ENCODE measurements around the gene FAM131B. TPM values are rescaled to one million over a fixed set of nuclear protein-coding genes. Genes with fewer than 3 reads are reported as not detected.

FAM131B gene
- total and polyA plus RNA-seq, 2 of the 8 experiments (the other 6 are each of a cell fraction or from before 2014, with no cell fraction given): 23.1 to 38.2 TPM

DNA sequence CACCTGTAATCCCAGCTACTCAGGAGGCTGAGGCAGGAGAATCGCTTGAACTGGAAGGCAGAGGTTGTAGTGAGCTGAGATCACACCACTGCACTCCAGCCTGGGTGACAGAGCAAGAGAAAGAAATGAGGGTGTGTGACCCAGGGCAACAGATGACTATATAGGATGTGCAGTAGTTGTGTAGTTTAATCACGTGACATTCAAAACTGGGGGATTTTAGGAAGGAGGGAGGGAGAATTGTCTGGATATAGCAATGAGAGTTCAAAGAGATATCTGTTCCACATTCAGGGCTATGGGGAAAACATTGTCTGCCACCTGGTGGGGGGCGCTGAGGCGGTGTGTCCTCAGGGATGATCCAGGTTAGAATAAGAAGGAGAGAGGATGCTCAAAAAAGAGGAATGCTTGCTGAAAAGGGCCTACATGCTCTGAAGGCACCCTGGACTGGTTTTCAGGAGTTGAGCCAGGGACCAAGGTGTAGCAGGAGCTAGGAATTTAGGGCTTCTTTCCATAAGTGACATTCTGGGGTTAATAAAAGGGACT lies 10.8 kb upstream of the FAM131B start (continued):
- no peak for TF ChIP-seq GTF2F1 (IDR thresholded peaks at IDR 0.05; ENCODE audit: borderline replicate concordance, low read depth, low read length)
- no peak for TF ChIP-seq KDM1A (IDR thresholded peaks at IDR 0.05; ENCODE audit: borderline replicate concordance, low read length)
- TF ChIP-seq RAD21 (IDR thresholded peaks at IDR 0.05 in 1 of 2, conservative IDR thresholded peaks at IDR 0.05 in 1 of 2; ENCODE audit: low read depth in 2 of 2, low read length in 2 of 2): peak; percentile 25 to 33; a peak in 2 of 4 replicates
- TF ChIP-seq TBP (IDR thresholded peaks at IDR 0.05; ENCODE audit: low read depth, low read length): no peak
- TF ChIP-seq GABPA (IDR thresholded peaks at IDR 0.05; ENCODE audit: borderline replicate concordance, insufficient read depth, low read length): no peak
- TF ChIP-seq, protein P1, sequence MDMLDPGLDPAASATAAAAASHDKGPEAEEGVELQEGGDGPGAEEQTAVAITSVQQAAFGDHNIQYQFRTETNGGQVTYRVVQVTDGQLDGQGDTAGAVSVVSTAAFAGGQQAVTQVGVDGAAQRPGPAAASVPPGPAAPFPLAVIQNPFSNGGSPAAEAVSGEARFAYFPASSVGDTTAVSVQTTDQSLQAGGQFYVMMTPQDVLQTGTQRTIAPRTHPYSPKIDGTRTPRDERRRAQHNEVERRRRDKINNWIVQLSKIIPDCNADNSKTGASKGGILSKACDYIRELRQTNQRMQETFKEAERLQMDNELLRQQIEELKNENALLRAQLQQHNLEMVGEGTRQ (IDR thresholded peaks at IDR 0.05; ENCODE audit: low read length): no peak
